Karpas-422 (cell line): Measurements from ENCODE around the gene LAT. TPM values are rescaled to one million over a fixed set of nuclear protein-coding genes. Genes with fewer than 3 reads are reported as not detected.

Experiments used
- DNase-seq: peaks from one replicate; pipeline ENCODE4 v3.0.0-alpha.2; 2015
- H2AFZ ChIP-seq: fragments of 200-600 bp; sonication (generic); 2 replicates; pipeline ENCODE4 v1.6.1; 2014; ENCODE audit warnings: antibody characterized with exemption, low read length, mixed read lengths
- H3K27ac ChIP-seq: fragments of 200-600 bp; sonication (generic); 2 replicates; pipeline ENCODE4 v1.5.1; 2014; ENCODE audit warnings: mild to moderate bottlenecking, low read length, moderate library complexity
- H3K27me3 ChIP-seq: fragments of 200-600 bp; sonication (generic); 2 replicates; pipeline ENCODE4 v1.6.1; 2014; ENCODE audit warnings: low read length, mixed read lengths
- H3K36me3 ChIP-seq: fragments of 200-600 bp; sonication (generic); 2 replicates; pipeline ENCODE4 v1.6.1; 2014; ENCODE audit warnings: low read length, mixed read lengths; ENCODE audit not compliant: insufficient read depth
- H3K4me1 ChIP-seq: fragments of 200-600 bp; sonication (generic); 2 replicates; pipeline ENCODE4 v1.6.1; 2014; ENCODE audit warnings: mild to moderate bottlenecking, low read length, mixed read lengths
- H3K4me2 ChIP-seq: fragments of 200-600 bp; sonication (generic); 2 replicates; pipeline ENCODE4 v1.6.1; 2014; ENCODE audit warnings: low read length, low read depth, mild to moderate bottlenecking; ENCODE audit not compliant: poor library complexity, severe bottlenecking
- H3K4me3 ChIP-seq: fragments of 200-600 bp; sonication (generic); 2 replicates; pipeline ENCODE4 v1.5.1; 2014; ENCODE audit warnings: mild to moderate bottlenecking, antibody characterized with exemption, low read length, mixed read lengths
- H3K79me2 ChIP-seq: fragments of 200-600 bp; sonication (generic); 2 replicates; pipeline ENCODE4 v1.6.1; 2014; ENCODE audit warnings: mild to moderate bottlenecking, low read length, mixed read lengths
- H3K9ac ChIP-seq: fragments of 200-600 bp; sonication (generic); 2 replicates; pipeline ENCODE4 v1.6.0; 2014; ENCODE audit warnings: low read length
- H3K9me2 ChIP-seq: fragments of 200-600 bp; sonication (generic), shearing (Covaris generic); replicated peaks from 2 replicates; pipeline ENCODE4 v1.6.0; 2014; ENCODE audit warnings: mild to moderate bottlenecking, low read length, moderate library complexity; ENCODE audit not compliant: insufficient read depth
- H3K9me3 ChIP-seq: fragments of 300-700, 200-600 bp; sonication (generic); 2 replicates; pipeline ENCODE4 v1.6.1; 2014; ENCODE audit warnings: low read length, mixed read lengths
- H4K20me1 ChIP-seq: fragments of 200-600 bp; sonication (generic); 2 replicates; pipeline ENCODE4 v1.6.1; 2014; ENCODE audit warnings: mild to moderate bottlenecking, antibody characterized with exemption, low read length, low read depth; ENCODE audit not compliant: insufficient read depth
- total RNA-seq: library from RNA; depleted of rRNA; stranded (reverse); fragments of >200 nt; shearing (Covaris generic); gene quantifications from 2 replicates; pipeline ENCODE4 v1.2.3, GENCODE V29; 2014; ENCODE audit warnings: low replicate concordance

LAT gene
- total RNA-seq, 1 experiment from 2014 or later, result 8.6 TPM

DNA sequence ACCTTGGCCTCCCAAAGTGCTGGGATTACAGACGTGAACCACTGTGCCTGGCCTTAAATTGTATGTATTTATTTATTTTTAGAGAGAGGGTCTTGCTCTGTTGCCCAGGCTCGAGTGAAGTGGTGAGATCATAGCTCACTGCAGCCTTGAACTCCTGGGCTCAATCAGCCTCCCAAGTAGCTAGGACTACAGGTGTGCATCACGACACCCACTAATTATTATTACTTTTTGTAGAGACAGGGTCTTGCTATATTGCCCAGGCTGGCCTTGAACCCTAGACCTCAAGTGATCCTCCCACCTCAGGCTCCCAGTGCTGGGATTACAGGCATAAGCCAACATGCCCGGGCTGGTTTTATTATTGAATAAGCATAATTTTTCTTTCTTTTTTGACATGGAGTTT lies 38.2 kb upstream of the LAT start:
- H3K4me3 ChIP-seq, result no peak overlapping the region
- no peaks in the 10 kb centered on the region for H4K20me1 ChIP-seq
- no peak overlapping the region for H3K4me2 ChIP-seq
- H3K36me3 ChIP-seq, result no peaks in the 10 kb centered on the region
- no peaks in the 10 kb centered on the region for H3K9me2 ChIP-seq
- no peak overlapping the region for H3K9ac ChIP-seq
- H3K9me3 ChIP-seq, result no peaks in the 10 kb centered on the region
- no peak for DNase-seq
- H2AFZ ChIP-seq, result no peak overlapping the region
- no peaks in the 10 kb centered on the region for H3K27me3 ChIP-seq
- peaks cover 8% of the 10 kb centered on the region for H3K79me2 ChIP-seq
- peaks cover 14% of the 10 kb centered on the region for H3K4me1 ChIP-seq
- H3K27ac ChIP-seq, result no peak overlapping the region

DNA sequence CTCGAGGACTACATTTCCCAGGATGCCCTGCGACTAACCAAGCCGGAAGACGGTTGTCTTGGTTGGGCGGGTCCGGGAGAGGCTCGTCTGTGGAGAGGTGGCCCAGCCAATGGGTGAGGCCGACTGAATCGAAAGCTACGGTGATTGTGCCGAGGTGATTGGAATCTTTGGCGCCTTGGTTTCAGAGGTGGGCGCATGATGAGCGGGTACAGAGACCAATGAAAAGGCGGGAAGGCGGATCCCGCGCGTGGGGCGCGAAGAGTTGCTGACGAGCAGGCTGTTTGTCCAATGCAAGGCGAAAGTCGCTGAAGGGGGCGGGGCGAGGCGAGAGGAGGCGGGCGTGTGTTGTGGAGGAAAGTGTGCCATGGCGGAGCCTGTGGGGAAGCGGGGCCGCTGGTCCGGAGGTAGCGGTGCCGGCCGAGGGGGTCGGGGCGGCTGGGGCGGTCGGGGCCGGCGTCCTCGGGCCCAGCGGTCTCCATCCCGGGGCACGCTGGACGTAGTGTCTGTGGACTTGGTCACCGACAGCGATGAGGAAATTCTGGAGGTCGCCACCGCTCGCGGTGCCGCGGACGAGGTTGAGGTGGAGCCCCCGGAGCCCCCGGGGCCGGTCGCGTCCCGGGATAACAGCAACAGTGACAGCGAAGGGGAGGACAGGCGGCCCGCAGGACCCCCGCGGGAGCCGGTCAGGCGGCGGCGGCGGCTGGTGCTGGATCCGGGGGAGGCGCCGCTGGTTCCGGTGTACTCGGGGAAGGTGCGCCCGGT lies 34.0 kb upstream of the LAT start, which contains the start of gene NFATC2IP:
NFATC2IP (plus strand) TSS at position 290 of the 762 bp plus-strand sequence; CDS start at position 365, 75 bp downstream.
- peaks cover 17% of the 10 kb centered on the region for H3K4me1 ChIP-seq
- H3K36me3 ChIP-seq, result peaks cover 28% of the 10 kb centered on the region
- no peaks in the 10 kb centered on the region for H3K9me2 ChIP-seq
- peak within 1 kb of the TSS; percentile 88 for H3K4me2 ChIP-seq
- H3K9me3 ChIP-seq, result no peaks in the 10 kb centered on the region
- H3K27me3 ChIP-seq, result no peaks in the 10 kb centered on the region
- no peaks in the 10 kb centered on the region for H4K20me1 ChIP-seq
- peak; percentile 100 for DNase-seq
- H3K79me2 ChIP-seq, result peaks cover 36% of the 10 kb centered on the region
- H2AFZ ChIP-seq, result peak within 1 kb of the TSS; percentile 100
- H3K4me3 ChIP-seq, result peak within 1 kb of the TSS; percentile 87
- H3K27ac ChIP-seq, result peak within 1 kb of the TSS; percentile 28; the same call in 1 of the 2 replicates
- H3K9ac ChIP-seq, result peak within 1 kb of the TSS; percentile 88

DNA sequence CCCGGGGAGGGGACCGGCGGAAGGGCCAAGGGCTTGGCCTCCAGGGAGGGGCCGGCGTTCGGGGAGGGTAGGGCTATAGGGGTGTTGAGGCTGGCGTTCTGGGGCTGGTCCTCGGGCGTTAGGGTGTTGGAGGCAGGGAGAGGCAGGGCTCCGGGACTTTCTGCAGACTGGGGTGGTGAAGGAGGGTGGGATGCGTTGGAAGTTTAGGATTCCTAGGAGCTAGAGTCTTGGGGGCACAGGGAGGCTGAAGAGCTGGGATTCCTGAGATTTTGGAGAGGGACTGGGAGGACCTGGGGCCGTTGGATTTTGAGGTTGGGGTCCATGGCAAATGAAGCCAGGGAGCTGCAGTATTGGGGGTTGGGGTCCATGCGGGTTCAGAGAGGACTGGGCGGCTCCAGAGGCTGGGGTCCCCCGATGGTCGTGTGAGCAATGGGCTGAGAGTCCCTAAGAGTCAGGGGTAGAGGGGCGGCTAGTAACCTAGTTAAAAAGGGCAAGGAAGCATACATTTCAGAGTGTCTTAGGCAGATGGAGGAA lies 33.4 kb upstream of the LAT start:
- peak overlapping the region; percentile 81 for H3K4me2 ChIP-seq
- H2AFZ ChIP-seq, result no peak overlapping the region
- no peaks in the 10 kb centered on the region for H3K9me2 ChIP-seq
- H3K4me1 ChIP-seq, result peaks cover 14% of the 10 kb centered on the region
- no peaks in the 10 kb centered on the region for H4K20me1 ChIP-seq
- H3K9ac ChIP-seq, result peak overlapping the region; percentile 88
- peaks cover 30% of the 10 kb centered on the region for H3K36me3 ChIP-seq
- peak overlapping the region; percentile 87 for H3K4me3 ChIP-seq
- no peaks in the 10 kb centered on the region for H3K27me3 ChIP-seq
- H3K27ac ChIP-seq, result peak overlapping the region; percentile 28; the same call in 1 of the 2 replicates
- H3K79me2 ChIP-seq, result peaks cover 36% of the 10 kb centered on the region
- no peaks in the 10 kb centered on the region for H3K9me3 ChIP-seq
- DNase-seq, result peak; percentile 68

GRCh38 chr16:28958216-28958615 lies 26.6 kb upstream of the LAT start:
- Histone ChIP-seq H3K9me3 (no peaks in the 10 kb centered on the region), H3K4me2 (no peak overlapping the region), H2AFZ (no peak overlapping the region), H3K27ac (no peak overlapping the region), H3K36me3 (peaks cover 47% of the 10 kb centered on the region), H4K20me1 (no peaks in the 10 kb centered on the region), H3K9me2 (no peaks in the 10 kb centered on the region), H3K9ac (no peak overlapping the region), H3K4me1 (no peaks in the 10 kb centered on the region), H3K27me3 (no peaks in the 10 kb centered on the region), H3K4me3 (no peak overlapping the region), H3K79me2 (peaks cover 13% of the 10 kb centered on the region)
- DNase-seq, result no peak

GRCh38 chr16:28958836-28959235 lies 26.0 kb upstream of the LAT start:
- no peak overlapping the region for H2AFZ ChIP-seq
- no peak overlapping the region for H3K9ac ChIP-seq
- peaks cover 8% of the 10 kb centered on the region for H3K79me2 ChIP-seq
- no peaks in the 10 kb centered on the region for H4K20me1 ChIP-seq
- no peak overlapping the region for H3K27ac ChIP-seq
- no peaks in the 10 kb centered on the region for H3K9me3 ChIP-seq
- H3K4me3 ChIP-seq, result no peak overlapping the region
- no peak overlapping the region for H3K4me2 ChIP-seq
- H3K27me3 ChIP-seq, result no peaks in the 10 kb centered on the region
- no peaks in the 10 kb centered on the region for H3K9me2 ChIP-seq
- peaks cover 41% of the 10 kb centered on the region for H3K36me3 ChIP-seq
- DNase-seq, result no peak
- H3K4me1 ChIP-seq, result no peaks in the 10 kb centered on the region

DNA sequence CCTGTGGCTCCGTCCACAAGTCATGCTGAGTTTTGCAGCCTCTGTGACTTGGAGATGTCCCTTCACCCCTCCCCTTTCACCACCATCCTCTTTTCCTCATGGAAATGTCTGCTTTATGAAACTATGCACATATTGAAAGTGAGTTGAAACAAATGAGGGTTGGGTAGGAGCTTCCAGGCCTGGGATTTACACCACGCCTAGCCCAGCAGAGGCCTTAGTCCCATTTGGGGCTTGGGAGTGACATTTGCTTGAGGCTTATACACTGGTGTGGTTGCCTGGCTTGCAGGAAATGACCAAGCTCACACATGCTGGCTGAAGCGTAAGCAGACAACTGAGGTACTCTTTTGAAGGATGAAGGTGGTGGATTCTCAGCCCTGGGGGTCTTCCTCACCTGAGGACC lies 20.8 kb upstream of the LAT start:
- Histone ChIP-seq H3K9me3 (no peaks in the 10 kb centered on the region), H3K4me3 (no peak overlapping the region), H3K9ac (no peak overlapping the region), H3K27me3 (no peaks in the 10 kb centered on the region), H3K36me3 (peaks cover 24% of the 10 kb centered on the region), H3K9me2 (no peaks in the 10 kb centered on the region), H2AFZ (no peak overlapping the region), H3K79me2 (no peaks in the 10 kb centered on the region), H3K27ac (no peak overlapping the region), H4K20me1 (peaks cover 8% of the 10 kb centered on the region; the same call in 1 of the 2 replicates), H3K4me1 (no peaks in the 10 kb centered on the region), H3K4me2 (no peak overlapping the region)
- DNase-seq, result no peak

- Histone ChIP-seq H3K9me2 (no peaks in the 10 kb centered on the region), H3K9ac (no peak overlapping the region), H3K4me3 (no peak overlapping the region), H3K4me2 (no peak overlapping the region), H3K79me2 (no peaks in the 10 kb centered on the region), H2AFZ (no peak overlapping the region), H3K36me3 (peaks cover 24% of the 10 kb centered on the region), H3K9me3 (no peaks in the 10 kb centered on the region), H3K27ac (no peak overlapping the region), H3K27me3 (no peaks in the 10 kb centered on the region), H4K20me1 (peaks cover 8% of the 10 kb centered on the region; the same call in 1 of the 2 replicates), H3K4me1 (no peaks in the 10 kb centered on the region)
- no peak for DNase-seq
Observed at GRCh38 chr16:28964496-28964895, 20.4 kb upstream of the LAT start.

- no peak for DNase-seq
- Histone ChIP-seq H3K9ac (no peak overlapping the region), H3K36me3 (peaks cover 12% of the 10 kb centered on the region)
Observed at GRCh38 chr16:28967156-28967555, 17.7 kb upstream of the LAT start.

More at GRCh38 chr16:28967156-28967555, 17.7 kb upstream of the LAT start:
- Histone ChIP-seq H3K9me3 (no peaks in the 10 kb centered on the region), H4K20me1 (peaks cover 8% of the 10 kb centered on the region; the same call in 1 of the 2 replicates), H3K4me2 (no peak overlapping the region), H3K4me3 (no peak overlapping the region), H3K27me3 (no peaks in the 10 kb centered on the region), H3K4me1 (no peaks in the 10 kb centered on the region), H3K27ac (no peak overlapping the region), H3K79me2 (no peaks in the 10 kb centered on the region), H2AFZ (no peak overlapping the region), H3K9me2 (no peaks in the 10 kb centered on the region)
